HEK293 (cell line): ENCODE data around the gene GARIN5B.

Experiments used
- FEZF1 ChIP-seq: fragments of 450-650 bp; formaldehyde crosslinking; IDR thresholded peaks from 2 replicates; pipeline ENCODE4 v1.5.1; 2016; ENCODE audit warnings: missing biosample characterization, missing genetic modification characterization
- KLF10 ChIP-seq: fragments of 450-650 bp; IDR thresholded peaks from 2 replicates; pipeline ENCODE4 v1.5.1; 2018; ENCODE audit warnings: missing biosample characterization, mild to moderate bottlenecking, missing genetic modification characterization
- PBX3 ChIP-seq: sonication (generic); formaldehyde crosslinking; IDR thresholded peaks from 2 replicates; pipeline ENCODE4 v1.8.1; 2022; ENCODE audit warnings: mild to moderate bottlenecking, moderate library complexity, missing genetic modification reagents
- YY2 ChIP-seq: fragments of 450-650 bp; formaldehyde crosslinking; IDR thresholded peaks from 2 replicates; pipeline ENCODE4 v1.5.1; 2016; ENCODE audit warnings: missing biosample characterization, missing genetic modification characterization
- ZFHX2 ChIP-seq: fragments of 450-650 bp; formaldehyde crosslinking; conservative IDR thresholded peaks from 2 replicates; pipeline ENCODE4 v1.5.1; 2016; ENCODE audit warnings: missing biosample characterization, missing genetic modification characterization
- ZIC2 ChIP-seq: fragments of 450-650 bp; formaldehyde crosslinking; IDR thresholded peaks from 2 replicates; pipeline ENCODE4 v1.5.1; 2016; ENCODE audit warnings: missing biosample characterization, missing genetic modification characterization
- ZNF121 ChIP-seq: fragments of 450-650 bp; formaldehyde crosslinking; IDR thresholded peaks from 2 replicates; pipeline ENCODE4 v1.5.1; 2016; ENCODE audit warnings: missing biosample characterization, missing genetic modification characterization
- ZNF146 ChIP-seq: fragments of 450-650 bp; formaldehyde crosslinking; IDR thresholded peaks from 2 replicates; pipeline ENCODE4 v1.5.1; 2016; ENCODE audit warnings: missing biosample characterization, missing genetic modification characterization
- ZNF169 ChIP-seq: fragments of 450-650 bp; formaldehyde crosslinking; IDR thresholded peaks from 2 replicates; pipeline ENCODE4 v1.5.1; 2016; ENCODE audit warnings: missing biosample characterization, missing genetic modification characterization
- ZNF174 ChIP-seq: fragments of 450-650 bp; formaldehyde crosslinking; IDR thresholded peaks from 2 replicates; pipeline ENCODE4 v1.5.0; 2017; ENCODE audit warnings: missing biosample characterization, mild to moderate bottlenecking, missing genetic modification characterization
- ZNF24 ChIP-seq: fragments of 450-650 bp; formaldehyde crosslinking; IDR thresholded peaks from 2 replicates; pipeline ENCODE4 v1.5.1; 2016; ENCODE audit warnings: missing biosample characterization, missing genetic modification characterization
- ZNF248 ChIP-seq: fragments of 450-650 bp; formaldehyde crosslinking; IDR thresholded peaks from 2 replicates; pipeline ENCODE4 v1.5.1; 2017; ENCODE audit warnings: missing biosample characterization, missing genetic modification characterization
- ZNF266 ChIP-seq: fragments of 450-650 bp; formaldehyde crosslinking; IDR thresholded peaks from 2 replicates; pipeline ENCODE4 v1.5.1; 2016; ENCODE audit warnings: missing biosample characterization, missing genetic modification characterization, low read depth
- ZNF280C ChIP-seq: fragments of 450-650 bp; formaldehyde crosslinking; IDR thresholded peaks from 2 replicates; pipeline ENCODE4 v1.5.1; 2016; ENCODE audit warnings: missing biosample characterization, missing genetic modification characterization
- ZNF302 ChIP-seq: fragments of 450-650 bp; formaldehyde crosslinking; IDR thresholded peaks from 2 replicates; pipeline ENCODE4 v1.5.1; 2016; ENCODE audit warnings: missing biosample characterization, missing genetic modification characterization, low read depth
- ZNF37A ChIP-seq: fragments of 450-650 bp; IDR thresholded peaks from 2 replicates; pipeline ENCODE4 v1.5.1; 2018; ENCODE audit warnings: missing biosample characterization, missing genetic modification characterization
- ZNF416 ChIP-seq: fragments of 450-650 bp; formaldehyde crosslinking; IDR thresholded peaks from 2 replicates; pipeline ENCODE4 v1.5.1; 2016; ENCODE audit warnings: missing biosample characterization, missing genetic modification characterization
- ZNF426 ChIP-seq: fragments of 450-650 bp; formaldehyde crosslinking; IDR thresholded peaks from 2 replicates; pipeline ENCODE4 v1.5.1; 2017; ENCODE audit warnings: missing biosample characterization, missing genetic modification characterization, mild to moderate bottlenecking, inconsistent platforms, moderate library complexity
- ZNF510 ChIP-seq: fragments of 450-650 bp; formaldehyde crosslinking; IDR thresholded peaks from 2 replicates; pipeline ENCODE4 v1.5.1; 2018; ENCODE audit warnings: mild to moderate bottlenecking, missing genetic modification characterization, missing biosample characterization; ENCODE audit not compliant: insufficient replicate concordance
- ZNF555 ChIP-seq: fragments of 450-650 bp; formaldehyde crosslinking; conservative IDR thresholded peaks from 2 replicates; pipeline ENCODE4 v1.5.1; 2017; ENCODE audit warnings: missing biosample characterization, mild to moderate bottlenecking, missing genetic modification characterization, inconsistent platforms
- ZNF560 ChIP-seq: fragments of 450-650 bp; formaldehyde crosslinking; IDR thresholded peaks from 2 replicates; pipeline ENCODE4 v1.5.1; 2017; ENCODE audit warnings: missing biosample characterization, missing genetic modification characterization, borderline replicate concordance
- ZNF585B ChIP-seq: fragments of 450-650 bp; formaldehyde crosslinking; IDR thresholded peaks from 2 replicates; pipeline ENCODE4 v1.5.1; 2016; ENCODE audit warnings: missing biosample characterization, missing genetic modification characterization
- ZNF626 ChIP-seq: fragments of 450-650 bp; sonication (Bioruptor Pico); formaldehyde crosslinking; IDR thresholded peaks from 2 replicates; pipeline ENCODE4 v1.5.1; 2018; ENCODE audit warnings: missing biosample characterization, missing genetic modification characterization, inconsistent platforms
- ZNF664 ChIP-seq: fragments of 450-650 bp; formaldehyde crosslinking; IDR thresholded peaks from 2 replicates; pipeline ENCODE4 v1.5.1; 2016; ENCODE audit warnings: missing biosample characterization, missing genetic modification characterization
- ZNF747 ChIP-seq: fragments of 450-650 bp; formaldehyde crosslinking; IDR thresholded peaks from 2 replicates; pipeline ENCODE4 v1.5.1; 2016; ENCODE audit warnings: missing biosample characterization, missing genetic modification characterization
- ZNF768 ChIP-seq: fragments of 450-650 bp; formaldehyde crosslinking; IDR thresholded peaks from 2 replicates; pipeline ENCODE4 v1.5.1; 2018; ENCODE audit warnings: missing biosample characterization, mild to moderate bottlenecking, missing genetic modification characterization
- TF ChIP-seq, protein P1 (sequence below): fragments of 450-650 bp; formaldehyde crosslinking; IDR thresholded peaks from 2 replicates; pipeline ENCODE4 v1.5.1; 2016; ENCODE audit warnings: missing biosample characterization, missing genetic modification characterization
- TF ChIP-seq, protein P2 (sequence below): fragments of 450-650 bp; formaldehyde crosslinking; IDR thresholded peaks from 2 replicates; pipeline ENCODE4 v1.5.1; 2016; ENCODE audit warnings: missing biosample characterization, missing genetic modification characterization
- TF ChIP-seq, protein P3 (sequence below): fragments of 450-650 bp; formaldehyde crosslinking; IDR thresholded peaks from 2 replicates; pipeline ENCODE4 v1.5.1; 2017; ENCODE audit warnings: missing biosample characterization, missing genetic modification characterization

GARIN5B gene

DNA sequence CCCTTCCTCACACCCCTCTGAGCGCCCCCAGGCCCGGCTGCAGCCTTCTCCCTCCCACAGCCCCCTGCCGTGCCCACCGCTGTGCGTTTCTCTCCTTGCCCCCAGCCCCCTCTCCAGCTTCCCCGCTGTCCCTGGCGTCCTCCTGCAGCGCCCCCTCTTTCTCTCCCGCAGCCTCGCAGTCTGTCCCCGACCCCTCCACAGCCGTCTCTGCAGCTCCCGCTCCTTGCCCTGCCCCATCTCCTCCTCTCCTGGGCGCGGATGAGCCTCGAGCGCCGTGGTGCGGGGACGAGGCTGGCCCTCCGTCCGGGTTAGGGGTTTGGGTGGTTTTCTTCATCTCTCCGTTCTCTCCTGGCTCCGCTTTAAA, 22.3 kb downstream of the GARIN5B start (continued):
- TF ChIP-seq, protein P1, sequence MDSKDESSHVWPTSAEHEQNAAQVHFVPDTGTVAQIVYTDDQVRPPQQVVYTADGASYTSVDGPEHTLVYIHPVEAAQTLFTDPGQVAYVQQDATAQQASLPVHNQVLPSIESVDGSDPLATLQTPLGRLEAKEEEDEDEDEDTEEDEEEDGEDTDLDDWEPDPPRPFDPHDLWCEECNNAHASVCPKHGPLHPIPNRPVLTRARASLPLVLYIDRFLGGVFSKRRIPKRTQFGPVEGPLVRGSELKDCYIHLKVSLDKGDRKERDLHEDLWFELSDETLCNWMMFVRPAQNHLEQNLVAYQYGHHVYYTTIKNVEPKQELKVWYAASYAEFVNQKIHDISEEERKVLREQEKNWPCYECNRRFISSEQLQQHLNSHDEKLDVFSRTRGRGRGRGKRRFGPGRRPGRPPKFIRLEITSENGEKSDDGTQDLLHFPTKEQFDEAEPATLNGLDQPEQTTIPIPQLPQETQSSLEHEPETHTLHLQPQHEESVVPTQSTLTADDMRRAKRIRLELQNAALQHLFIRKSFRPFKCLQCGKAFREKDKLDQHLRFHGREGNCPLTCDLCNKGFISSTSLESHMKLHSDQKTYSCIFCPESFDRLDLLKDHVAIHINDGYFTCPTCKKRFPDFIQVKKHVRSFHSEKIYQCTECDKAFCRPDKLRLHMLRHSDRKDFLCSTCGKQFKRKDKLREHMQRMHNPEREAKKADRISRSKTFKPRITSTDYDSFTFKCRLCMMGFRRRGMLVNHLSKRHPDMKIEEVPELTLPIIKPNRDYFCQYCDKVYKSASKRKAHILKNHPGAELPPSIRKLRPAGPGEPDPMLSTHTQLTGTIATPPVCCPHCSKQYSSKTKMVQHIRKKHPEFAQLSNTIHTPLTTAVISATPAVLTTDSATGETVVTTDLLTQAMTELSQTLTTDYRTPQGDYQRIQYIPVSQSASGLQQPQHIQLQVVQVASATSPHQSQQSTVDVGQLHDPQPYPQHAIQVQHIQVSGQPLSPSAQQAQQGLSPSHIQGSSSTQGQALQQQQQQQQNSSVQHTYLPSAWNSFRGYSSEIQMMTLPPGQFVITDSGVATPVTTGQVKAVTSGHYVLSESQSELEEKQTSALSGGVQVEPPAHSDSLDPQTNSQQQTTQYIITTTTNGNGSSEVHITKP (tag by site-specific recombination): no peak
- TF ChIP-seq ZNF266 (tag by site-specific recombination) (no peak), ZNF555 (tag by site-specific recombination) (no peak), ZNF146 (tag by site-specific recombination) (no peak), ZNF24 (tag by site-specific recombination) (no peak), FEZF1 (tag by site-specific recombination) (no peak; the same call in 1 of the 2 replicates), YY2 (tag by site-specific recombination) (no peak), ZNF626 (no peak), ZFHX2 (tag by site-specific recombination) (peak; percentile 37), ZNF664 (tag by site-specific recombination) (no peak), ZNF280C (tag by site-specific recombination) (no peak), ZNF416 (tag by site-specific recombination) (no peak), ZNF747 (tag by site-specific recombination) (no peak), ZNF510 (tag by site-specific recombination) (no peak), ZNF169 (no peak), KLF10 (tag by site-specific recombination) (no peak), ZNF174 (tag by site-specific recombination) (no peak), ZNF248 (no peak), ZNF560 (no peak), ZNF768 (no peak), PBX3 (0 out of 2 replicates have a peak, but pooled peaks have one; percentile 23), ZNF426 (no peak), ZNF585B (tag by site-specific recombination) (no peak), ZIC2 (tag by site-specific recombination) (peak; percentile 100), ZNF121 (tag by site-specific recombination) (no peak), ZNF302 (tag by site-specific recombination) (no peak), ZNF37A (no peak)
- TF ChIP-seq, protein P2, sequence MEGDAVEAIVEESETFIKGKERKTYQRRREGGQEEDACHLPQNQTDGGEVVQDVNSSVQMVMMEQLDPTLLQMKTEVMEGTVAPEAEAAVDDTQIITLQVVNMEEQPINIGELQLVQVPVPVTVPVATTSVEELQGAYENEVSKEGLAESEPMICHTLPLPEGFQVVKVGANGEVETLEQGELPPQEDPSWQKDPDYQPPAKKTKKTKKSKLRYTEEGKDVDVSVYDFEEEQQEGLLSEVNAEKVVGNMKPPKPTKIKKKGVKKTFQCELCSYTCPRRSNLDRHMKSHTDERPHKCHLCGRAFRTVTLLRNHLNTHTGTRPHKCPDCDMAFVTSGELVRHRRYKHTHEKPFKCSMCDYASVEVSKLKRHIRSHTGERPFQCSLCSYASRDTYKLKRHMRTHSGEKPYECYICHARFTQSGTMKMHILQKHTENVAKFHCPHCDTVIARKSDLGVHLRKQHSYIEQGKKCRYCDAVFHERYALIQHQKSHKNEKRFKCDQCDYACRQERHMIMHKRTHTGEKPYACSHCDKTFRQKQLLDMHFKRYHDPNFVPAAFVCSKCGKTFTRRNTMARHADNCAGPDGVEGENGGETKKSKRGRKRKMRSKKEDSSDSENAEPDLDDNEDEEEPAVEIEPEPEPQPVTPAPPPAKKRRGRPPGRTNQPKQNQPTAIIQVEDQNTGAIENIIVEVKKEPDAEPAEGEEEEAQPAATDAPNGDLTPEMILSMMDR (tag by site-specific recombination): peak; percentile 85
- TF ChIP-seq, protein P3, sequence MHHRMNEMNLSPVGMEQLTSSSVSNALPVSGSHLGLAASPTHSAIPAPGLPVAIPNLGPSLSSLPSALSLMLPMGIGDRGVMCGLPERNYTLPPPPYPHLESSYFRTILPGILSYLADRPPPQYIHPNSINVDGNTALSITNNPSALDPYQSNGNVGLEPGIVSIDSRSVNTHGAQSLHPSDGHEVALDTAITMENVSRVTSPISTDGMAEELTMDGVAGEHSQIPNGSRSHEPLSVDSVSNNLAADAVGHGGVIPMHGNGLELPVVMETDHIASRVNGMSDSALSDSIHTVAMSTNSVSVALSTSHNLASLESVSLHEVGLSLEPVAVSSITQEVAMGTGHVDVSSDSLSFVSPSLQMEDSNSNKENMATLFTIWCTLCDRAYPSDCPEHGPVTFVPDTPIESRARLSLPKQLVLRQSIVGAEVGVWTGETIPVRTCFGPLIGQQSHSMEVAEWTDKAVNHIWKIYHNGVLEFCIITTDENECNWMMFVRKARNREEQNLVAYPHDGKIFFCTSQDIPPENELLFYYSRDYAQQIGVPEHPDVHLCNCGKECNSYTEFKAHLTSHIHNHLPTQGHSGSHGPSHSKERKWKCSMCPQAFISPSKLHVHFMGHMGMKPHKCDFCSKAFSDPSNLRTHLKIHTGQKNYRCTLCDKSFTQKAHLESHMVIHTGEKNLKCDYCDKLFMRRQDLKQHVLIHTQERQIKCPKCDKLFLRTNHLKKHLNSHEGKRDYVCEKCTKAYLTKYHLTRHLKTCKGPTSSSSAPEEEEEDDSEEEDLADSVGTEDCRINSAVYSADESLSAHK (tag by site-specific recombination): no peak
